Gastrocnemius medialis (tissue), 4 donors: ENCODE measurements around the gene DCAF4.
"Not testable (repeated sequence)": the region's sequence is repeated elsewhere in the genome, so short reads cannot be mapped to it uniquely, and the experiment has no call there.

Experiments used
- POLR2A ChIP-seq, 2 donors: fragments of 450-650 bp; IDR thresholded peaks; one replicate each; pipeline ENCODE4 v1.6.1; 2017; ENCODE audit warnings: antibody characterized with exemption in 2 of 2, mild to moderate bottlenecking in 2 of 2, moderate library complexity in 2 of 2
- TF ChIP-seq, protein P1 (sequence below), 5 experiments: fragments of 450-650 bp in 3 of 5; fragments of 200-600 bp in 2 of 5; sonication (generic) in 2 of 5; IDR thresholded peaks in 4 of 5; conservative IDR thresholded peaks in 1 of 5; 1 replicate in 4 of 5; 2 replicates in 1 of 5; pipeline ENCODE4 v1.5.1; 2016 to 2019; ENCODE audit warnings: antibody characterized with exemption in 5 of 5, mild to moderate bottlenecking in 3 of 5, moderate library complexity in 3 of 5

GRCh38 chr14:73004641-73005040 is 78.4 kb downstream of the DCAF4 start:
- TF ChIP-seq, protein P1, sequence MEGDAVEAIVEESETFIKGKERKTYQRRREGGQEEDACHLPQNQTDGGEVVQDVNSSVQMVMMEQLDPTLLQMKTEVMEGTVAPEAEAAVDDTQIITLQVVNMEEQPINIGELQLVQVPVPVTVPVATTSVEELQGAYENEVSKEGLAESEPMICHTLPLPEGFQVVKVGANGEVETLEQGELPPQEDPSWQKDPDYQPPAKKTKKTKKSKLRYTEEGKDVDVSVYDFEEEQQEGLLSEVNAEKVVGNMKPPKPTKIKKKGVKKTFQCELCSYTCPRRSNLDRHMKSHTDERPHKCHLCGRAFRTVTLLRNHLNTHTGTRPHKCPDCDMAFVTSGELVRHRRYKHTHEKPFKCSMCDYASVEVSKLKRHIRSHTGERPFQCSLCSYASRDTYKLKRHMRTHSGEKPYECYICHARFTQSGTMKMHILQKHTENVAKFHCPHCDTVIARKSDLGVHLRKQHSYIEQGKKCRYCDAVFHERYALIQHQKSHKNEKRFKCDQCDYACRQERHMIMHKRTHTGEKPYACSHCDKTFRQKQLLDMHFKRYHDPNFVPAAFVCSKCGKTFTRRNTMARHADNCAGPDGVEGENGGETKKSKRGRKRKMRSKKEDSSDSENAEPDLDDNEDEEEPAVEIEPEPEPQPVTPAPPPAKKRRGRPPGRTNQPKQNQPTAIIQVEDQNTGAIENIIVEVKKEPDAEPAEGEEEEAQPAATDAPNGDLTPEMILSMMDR (IDR thresholded peaks at IDR 0.05 in 4 of 5, conservative IDR thresholded peaks at IDR 0.05 in 1 of 5), result not testable (repeated sequence)
- not testable (repeated sequence) for TF ChIP-seq POLR2A (IDR thresholded peaks at IDR 0.05)
